ENCODE results near the gene AP3S2. TPM values are rescaled to one million over a fixed set of nuclear protein-coding genes. Genes with fewer than 3 reads are reported as not detected.

Gene AP3S2
- total and polyA plus RNA-seq, 7 experiments from 2014 or later = 24.3 to 32.8 (median 28.5) TPM

DNA sequence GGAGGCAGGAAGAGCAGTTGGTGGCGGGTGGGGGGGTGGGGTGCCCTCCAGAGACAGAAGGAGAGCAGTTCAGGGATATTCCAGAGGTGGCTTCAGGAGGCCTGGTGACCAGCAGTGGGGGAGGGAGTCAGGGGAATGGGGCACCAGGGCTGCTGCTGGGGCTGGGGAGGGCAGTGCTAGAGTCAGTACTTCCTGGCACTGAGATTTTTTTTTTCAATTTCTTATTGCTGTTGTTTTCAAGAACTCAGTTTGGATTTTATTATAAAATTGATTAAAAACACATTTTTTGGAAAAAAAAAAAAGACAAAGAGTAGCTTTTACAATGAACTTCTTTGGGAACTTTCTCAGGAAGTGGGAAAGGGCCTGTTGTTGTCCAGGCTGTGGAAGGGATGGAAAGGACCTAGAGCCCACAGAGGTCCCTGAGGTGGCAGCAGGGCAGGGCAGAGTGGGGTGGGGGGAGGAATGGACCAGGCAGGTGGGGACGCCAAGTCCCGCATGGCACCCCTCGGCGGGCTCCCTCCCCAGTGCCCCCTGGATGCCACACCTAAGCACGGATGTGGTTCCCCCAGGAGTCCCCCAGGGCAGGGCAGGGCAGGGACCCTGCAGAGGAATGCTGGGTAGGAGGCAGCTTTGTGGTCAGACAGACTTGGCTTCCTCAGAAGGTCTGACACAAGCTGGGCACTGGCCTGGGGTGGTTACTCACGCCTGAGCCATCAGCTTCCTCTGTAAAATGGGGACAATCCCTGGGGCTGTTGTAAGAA, 70.7 kb downstream of the AP3S2 start:
- H3K27ac Mint-ChIP-seq = no peak overlapping the region
- no peaks in the 10 kb centered on the region for H3K4me1 ChIP-seq (ENCODE audit: control insufficient read depth in 2 of 2, insufficient read depth in 2 of 2, low read length in 2 of 2)
- H3K4me3 ChIP-seq (ENCODE audit: low read length) = no peak overlapping the region
- DNase-seq (no peak), ATAC-seq (peak; percentile 52)
- POLR2A ChIA-PET = no interaction called here
- CTCF ChIA-PET = no interaction called here
- H3K4me3 Mint-ChIP-seq = no peak overlapping the region
- H3K27ac ChIP-seq (ENCODE audit: low read depth, low read length) = no peak overlapping the region
- no peaks in the 10 kb centered on the region for H3K36me3 ChIP-seq (ENCODE audit: control insufficient read depth in 2 of 3, insufficient read depth in 3 of 3, low read length in 3 of 3)
- no peaks in the 10 kb centered on the region for H3K9me3 ChIP-seq (ENCODE audit: control insufficient read depth in 2 of 3, low read length in 3 of 3)
- no peaks in the 10 kb centered on the region for H3K36me3 Mint-ChIP-seq
- H3K9me3 Mint-ChIP-seq = no peaks in the 10 kb centered on the region
- H3K4me1 Mint-ChIP-seq = peaks cover 0 to 18% (median 0%) of the 10 kb centered on the region in 7 donors
- intact Hi-C loops (cut with micrococcal nuclease) = no loop called here
- H3K27me3 Mint-ChIP-seq = peaks cover 3 to 26% (median 17%) of the 10 kb centered on the region in 5 donors
- H3K27me3 ChIP-seq (ENCODE audit: control insufficient read depth in 2 of 2, insufficient read depth in 2 of 2, low read length in 2 of 2) = no peaks in the 10 kb centered on the region

DNA sequence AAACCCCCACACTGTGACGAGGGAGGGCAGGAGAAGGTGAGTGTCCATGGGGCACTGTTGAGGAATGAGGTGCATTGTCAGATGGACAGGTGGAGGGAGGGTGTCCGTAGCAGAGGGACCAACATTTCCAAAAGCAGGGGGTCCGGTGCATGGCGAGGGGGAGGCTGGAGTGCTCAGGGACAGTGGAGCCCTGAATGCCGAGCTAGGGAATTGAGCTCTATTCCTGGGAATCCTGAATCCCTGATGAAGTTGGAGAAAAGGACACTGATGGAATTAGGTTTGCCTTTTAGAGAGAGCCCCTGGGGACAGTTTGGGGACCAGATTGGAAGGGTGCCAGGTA, 71.2 kb downstream of the AP3S2 start:
- H3K4me3 Mint-ChIP-seq = no peak overlapping the region

DNA sequence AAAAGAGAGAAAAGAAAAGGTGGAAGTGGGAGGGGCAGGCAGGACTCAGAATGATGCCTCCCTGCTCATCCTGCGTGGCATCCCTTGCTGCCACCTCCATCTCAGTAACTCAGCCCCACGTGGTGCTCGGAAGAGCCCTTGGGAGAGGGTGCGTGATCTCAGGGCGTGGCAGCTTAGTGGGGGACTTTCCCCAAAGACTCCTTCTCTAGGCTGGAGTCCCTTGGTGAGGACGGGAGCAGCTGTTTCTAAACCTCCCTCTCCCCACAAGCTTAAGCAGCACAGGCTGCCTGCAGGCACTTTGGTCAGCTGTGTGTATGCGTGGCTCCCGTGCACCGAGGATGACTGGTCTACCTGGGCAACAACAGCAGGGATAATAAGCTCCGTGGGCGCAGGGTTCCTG, 71.8 kb downstream of the AP3S2 start:
- no peak overlapping the region for H3K27ac Mint-ChIP-seq
- POLR2A ChIA-PET = no interaction called here
- Histone ChIP-seq H3K4me1 (ENCODE audit: control insufficient read depth in 2 of 2, insufficient read depth in 2 of 2, low read length in 2 of 2) (no peaks in the 10 kb centered on the region), H3K27me3 (ENCODE audit: control insufficient read depth in 2 of 2, insufficient read depth in 2 of 2, low read length in 2 of 2) (no peaks in the 10 kb centered on the region), H3K36me3 (ENCODE audit: control insufficient read depth in 2 of 3, insufficient read depth in 3 of 3, low read length in 3 of 3) (no peaks in the 10 kb centered on the region), H3K9me3 (ENCODE audit: control insufficient read depth in 2 of 3, low read length in 3 of 3) (no peaks in the 10 kb centered on the region), H3K4me3 (ENCODE audit: low read length) (no peak overlapping the region), H3K27ac (ENCODE audit: low read depth, low read length) (no peak overlapping the region)
- no peak overlapping the region for H3K4me3 Mint-ChIP-seq
- ATAC-seq (no peak), DNase-seq (no peak)
- H3K36me3 Mint-ChIP-seq = no peaks in the 10 kb centered on the region
- peaks cover 0 to 16% (median 0%) of the 10 kb centered on the region in 7 donors for H3K4me1 Mint-ChIP-seq
- H3K9me3 Mint-ChIP-seq = peaks cover 0 to 2% (median 0%) of the 10 kb centered on the region in 11 donors
- H3K27me3 Mint-ChIP-seq = peaks cover 7 to 32% (median 21%) of the 10 kb centered on the region in 5 donors
- CTCF ChIA-PET = no interaction called here
- intact Hi-C loops (cut with micrococcal nuclease) = no loop called here

More for the DNA sequence above, 71.2 kb downstream of the AP3S2 start:
- no peak overlapping the region for H3K27ac Mint-ChIP-seq
- CTCF ChIA-PET = no interaction called here
- H3K4me1 Mint-ChIP-seq = peaks cover 0 to 17% (median 0%) of the 10 kb centered on the region in 7 donors
- no peaks in the 10 kb centered on the region for H3K36me3 Mint-ChIP-seq
- H3K4me3 ChIP-seq (ENCODE audit: low read length) = no peak overlapping the region
- no peaks in the 10 kb centered on the region for H3K4me1 ChIP-seq (ENCODE audit: control insufficient read depth in 2 of 2, insufficient read depth in 2 of 2, low read length in 2 of 2)
- POLR2A ChIA-PET = no interaction called here
- DNase-seq = no peak
- intact Hi-C loops (cut with micrococcal nuclease) = no loop called here
- H3K9me3 Mint-ChIP-seq = no peaks in the 10 kb centered on the region
- no peaks in the 10 kb centered on the region for H3K27me3 ChIP-seq (ENCODE audit: control insufficient read depth in 2 of 2, insufficient read depth in 2 of 2, low read length in 2 of 2)
- no peak overlapping the region for H3K27ac ChIP-seq (ENCODE audit: low read depth, low read length)
- H3K36me3 ChIP-seq (ENCODE audit: control insufficient read depth in 2 of 3, insufficient read depth in 3 of 3, low read length in 3 of 3) = no peaks in the 10 kb centered on the region
- no peaks in the 10 kb centered on the region for H3K9me3 ChIP-seq (ENCODE audit: control insufficient read depth in 2 of 3, low read length in 3 of 3)
- H3K27me3 Mint-ChIP-seq = peaks cover 7 to 28% (median 19%) of the 10 kb centered on the region in 5 donors
- no peak for ATAC-seq

DNA sequence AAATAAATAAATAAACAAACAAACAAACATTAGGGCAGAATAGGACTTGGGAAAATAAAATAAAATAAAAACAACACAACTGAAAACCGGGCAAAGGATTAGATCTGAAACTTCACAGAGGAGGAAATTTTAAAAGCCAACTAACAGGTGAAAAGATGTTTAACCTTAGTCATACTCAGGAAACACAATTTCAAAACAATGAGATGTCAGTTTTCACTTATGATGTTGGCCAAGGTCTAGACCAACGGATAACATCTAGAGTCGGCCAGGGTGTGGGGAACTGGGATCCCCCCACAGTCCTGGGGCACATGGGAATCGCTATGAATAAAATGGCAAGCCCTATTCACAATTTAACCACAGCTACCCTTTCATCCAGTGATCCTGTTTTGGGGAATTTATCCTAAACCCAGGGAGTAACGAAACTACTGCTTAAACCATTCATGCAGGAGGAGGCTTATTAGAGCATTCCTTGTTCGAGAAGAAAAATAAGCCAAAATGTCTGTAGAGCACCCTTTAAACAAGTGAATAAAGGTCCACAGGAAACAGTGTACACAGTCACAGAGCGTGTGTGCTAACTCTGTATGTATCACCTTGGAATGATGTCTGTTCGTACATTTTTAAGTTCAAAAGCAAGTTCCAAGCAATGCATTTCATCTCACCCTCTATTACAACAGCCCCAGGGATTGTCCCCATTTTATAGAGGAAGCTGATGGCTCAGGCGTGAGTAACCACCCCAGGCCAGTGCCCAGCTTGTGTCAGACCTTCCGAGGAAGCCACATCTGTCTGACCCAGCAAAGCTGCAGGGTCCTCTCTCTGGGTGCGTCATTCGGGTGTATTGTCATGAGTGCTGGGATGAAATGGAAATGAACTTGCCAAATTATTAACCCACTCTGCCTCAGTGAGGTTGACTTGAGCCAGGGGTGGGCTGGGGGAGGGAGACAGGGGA, 72.9 kb downstream of the AP3S2 start:
- H3K27me3 Mint-ChIP-seq = peaks cover 15 to 41% (median 31%) of the 10 kb centered on the region in 5 donors
- H3K4me1 ChIP-seq (ENCODE audit: control insufficient read depth in 2 of 2, insufficient read depth in 2 of 2, low read length in 2 of 2) = no peaks in the 10 kb centered on the region

DNA sequence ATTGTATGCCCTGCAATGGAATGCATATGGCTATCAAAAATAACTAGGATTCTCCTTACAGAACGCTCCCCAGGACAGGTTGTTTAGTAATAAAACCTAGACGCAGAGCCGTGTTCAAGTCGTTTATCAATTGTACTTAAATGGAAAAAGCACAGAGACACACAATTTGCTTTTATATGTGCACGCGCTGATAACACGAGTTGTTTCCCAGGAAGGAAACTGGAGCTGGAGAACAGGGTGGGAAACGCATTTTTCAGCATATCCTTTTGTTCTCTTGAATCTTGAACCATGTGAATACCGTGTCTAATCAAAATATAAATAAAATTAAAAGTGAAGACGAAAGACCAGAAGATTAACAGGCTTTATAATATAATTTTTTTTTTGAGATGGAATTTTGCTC, 75.5 kb downstream of the AP3S2 start:
- CTCF ChIA-PET = no interaction called here
- H3K27me3 ChIP-seq (ENCODE audit: control insufficient read depth in 2 of 2, insufficient read depth in 2 of 2, low read length in 2 of 2) = peaks cover 0 to 4% of the 10 kb centered on the region in 2 donors
- peaks cover 29 to 50% (median 45%) of the 10 kb centered on the region in 5 donors for H3K27me3 Mint-ChIP-seq

More for the DNA sequence above, 72.9 kb downstream of the AP3S2 start:
- no peaks in the 10 kb centered on the region for H3K9me3 ChIP-seq (ENCODE audit: control insufficient read depth in 2 of 3, low read length in 3 of 3)
- ChIA-PET CTCF (no interaction called here), POLR2A (no interaction called here)
- H3K4me3 Mint-ChIP-seq = no peak overlapping the region
- peaks cover 0 to 7% (median 4%) of the 10 kb centered on the region in 11 donors for H3K9me3 Mint-ChIP-seq
- H3K36me3 ChIP-seq (ENCODE audit: control insufficient read depth in 2 of 3, insufficient read depth in 3 of 3, low read length in 3 of 3) = no peaks in the 10 kb centered on the region
- no peak overlapping the region for H3K27ac ChIP-seq (ENCODE audit: low read depth, low read length)
- intact Hi-C loops (cut with micrococcal nuclease) = no loop called here
- H3K27ac Mint-ChIP-seq = no peak overlapping the region
- peaks cover 0 to 18% (median 0%) of the 10 kb centered on the region in 7 donors for H3K4me1 Mint-ChIP-seq
- H3K27me3 ChIP-seq (ENCODE audit: control insufficient read depth in 2 of 2, insufficient read depth in 2 of 2, low read length in 2 of 2) = peaks cover 0 to under 1% of the 10 kb centered on the region in 2 donors
- H3K36me3 Mint-ChIP-seq = peaks cover 0 to 4% (median 3%) of the 10 kb centered on the region in 5 donors
- ATAC-seq (peak; percentile 79), DNase-seq (no peak)
- no peak overlapping the region for H3K4me3 ChIP-seq (ENCODE audit: low read length)

DNA sequence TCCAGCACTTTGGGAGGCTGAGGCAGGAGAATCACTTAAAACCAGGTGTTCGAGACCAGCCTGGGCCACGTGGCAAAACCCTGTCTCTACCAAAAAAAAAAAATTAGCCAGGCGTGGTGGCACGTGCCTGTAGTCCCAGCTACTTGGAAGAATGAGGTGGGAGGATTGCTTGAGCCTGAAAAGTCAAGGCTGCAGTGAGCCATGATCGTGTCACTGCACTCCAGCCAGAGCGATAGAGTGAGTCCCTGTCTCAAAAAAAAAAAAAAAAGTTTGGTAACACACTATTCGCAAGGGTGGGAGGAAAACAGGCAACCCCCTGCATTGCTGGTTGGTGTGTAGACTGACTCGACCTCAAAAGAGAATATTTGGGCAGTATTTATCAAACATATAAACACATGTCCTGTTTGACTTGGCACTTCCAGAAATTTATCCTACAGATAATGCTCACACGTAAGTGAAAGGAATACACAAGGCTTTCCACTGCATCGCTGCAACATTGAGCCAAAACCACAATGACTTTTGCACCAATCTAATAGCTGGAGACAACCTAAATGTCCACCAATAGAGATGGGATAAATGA, 76.0 kb downstream of the AP3S2 start:
- Histone ChIP-seq H3K4me3 (ENCODE audit: low read length) (no peak overlapping the region), H3K27me3 (ENCODE audit: control insufficient read depth in 2 of 2, insufficient read depth in 2 of 2, low read length in 2 of 2) (peaks cover 0 to 4% of the 10 kb centered on the region in 2 donors), H3K36me3 (ENCODE audit: control insufficient read depth in 2 of 3, insufficient read depth in 3 of 3, low read length in 3 of 3) (no peaks in the 10 kb centered on the region), H3K27ac (ENCODE audit: low read depth, low read length) (no peak overlapping the region), H3K9me3 (ENCODE audit: control insufficient read depth in 2 of 3, low read length in 3 of 3) (no peaks in the 10 kb centered on the region), H3K4me1 (ENCODE audit: control insufficient read depth in 2 of 2, insufficient read depth in 2 of 2, low read length in 2 of 2) (no peaks in the 10 kb centered on the region)
- H3K4me3 Mint-ChIP-seq = no peak overlapping the region
- peaks cover 30 to 54% (median 44%) of the 10 kb centered on the region in 5 donors for H3K27me3 Mint-ChIP-seq
- H3K9me3 Mint-ChIP-seq = peaks cover 0 to 14% (median 6%) of the 10 kb centered on the region in 11 donors
- DNase-seq (no peak), ATAC-seq (no peak)
- CTCF ChIA-PET = no interaction called here
- POLR2A ChIA-PET = interaction anchor here (0.7 kb wide), 1 partner anchor 154 kb away, joined by 4 read pairs; no protein-coding TSS in a partner anchor
- no peak overlapping the region for H3K27ac Mint-ChIP-seq
- H3K36me3 Mint-ChIP-seq = peaks cover 0 to 6% (median 4%) of the 10 kb centered on the region in 5 donors
- H3K4me1 Mint-ChIP-seq = peaks cover 0 to 14% (median 9%) of the 10 kb centered on the region in 7 donors
- intact Hi-C loops (cut with micrococcal nuclease) = no loop called here

More for the DNA sequence above, 75.5 kb downstream of the AP3S2 start:
- Mint-ChIP-seq H3K36me3 (peaks cover 0 to 6% (median 4%) of the 10 kb centered on the region in 5 donors), H3K4me1 (peaks cover 0 to 14% (median 9%) of the 10 kb centered on the region in 7 donors), H3K4me3 (no peak overlapping the region), H3K27ac (no peak overlapping the region), H3K9me3 (peaks cover 0 to 14% (median 6%) of the 10 kb centered on the region in 11 donors)
- POLR2A ChIA-PET = interaction anchor here (0.7 kb wide), 1 partner anchor 154 kb away, joined by 4 read pairs; no protein-coding TSS in a partner anchor
- intact Hi-C loops (cut with micrococcal nuclease) = no loop called here
- no peak overlapping the region for H3K4me3 ChIP-seq (ENCODE audit: low read length)
- ATAC-seq (no peak), DNase-seq (no peak)
- no peaks in the 10 kb centered on the region for H3K4me1 ChIP-seq (ENCODE audit: control insufficient read depth in 2 of 2, insufficient read depth in 2 of 2, low read length in 2 of 2)
- no peaks in the 10 kb centered on the region for H3K36me3 ChIP-seq (ENCODE audit: control insufficient read depth in 2 of 3, insufficient read depth in 3 of 3, low read length in 3 of 3)
- no peak overlapping the region for H3K27ac ChIP-seq (ENCODE audit: low read depth, low read length)
- H3K9me3 ChIP-seq (ENCODE audit: control insufficient read depth in 2 of 3, low read length in 3 of 3) = no peaks in the 10 kb centered on the region
